ENCODE data around the gene GCFC2.

Gene GCFC2

GRCh38 chr2:75679556-75679955, 31.2 kb downstream of the GCFC2 start:
- no peak for FAIRE-seq

DNA sequence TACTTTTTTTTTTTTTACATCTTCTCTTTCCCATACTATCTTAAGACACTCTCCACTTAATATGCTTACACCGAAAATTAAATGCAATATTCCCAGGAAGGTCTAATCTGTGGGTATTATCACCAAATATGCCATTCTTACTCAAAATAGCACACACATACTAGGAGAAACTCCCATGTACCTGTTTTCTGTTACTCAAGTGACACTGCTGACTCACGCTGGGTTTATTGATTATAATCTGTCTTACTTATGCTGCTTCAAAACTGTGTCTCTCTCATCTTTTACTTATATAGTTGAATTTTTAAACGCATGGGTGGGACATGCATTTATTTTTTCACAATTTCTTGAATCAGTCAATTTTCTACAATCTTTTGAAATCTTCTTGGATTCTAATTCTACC, 34.3 kb downstream of the GCFC2 start:
- peak; percentile 84 for FAIRE-seq

DNA sequence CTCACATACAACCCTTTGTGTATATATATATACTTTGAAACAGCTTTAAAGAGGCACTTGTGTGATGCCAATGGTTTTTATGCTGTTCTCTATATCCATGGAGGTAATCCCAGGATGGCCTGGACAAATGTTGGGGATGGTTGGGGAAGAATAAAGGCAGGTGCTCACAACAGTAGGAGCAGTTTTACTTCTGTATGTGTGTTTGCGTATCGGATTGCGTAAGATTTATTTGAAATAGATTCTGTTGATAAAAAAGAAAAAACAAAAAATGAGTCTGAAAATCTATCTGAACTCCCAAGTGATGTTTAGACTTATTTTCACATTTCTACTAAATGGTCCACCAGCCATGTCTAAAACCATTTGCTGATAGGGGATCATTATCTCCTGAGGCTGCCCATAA, 34.8 kb downstream of the GCFC2 start:
- no peak for FAIRE-seq

DNA sequence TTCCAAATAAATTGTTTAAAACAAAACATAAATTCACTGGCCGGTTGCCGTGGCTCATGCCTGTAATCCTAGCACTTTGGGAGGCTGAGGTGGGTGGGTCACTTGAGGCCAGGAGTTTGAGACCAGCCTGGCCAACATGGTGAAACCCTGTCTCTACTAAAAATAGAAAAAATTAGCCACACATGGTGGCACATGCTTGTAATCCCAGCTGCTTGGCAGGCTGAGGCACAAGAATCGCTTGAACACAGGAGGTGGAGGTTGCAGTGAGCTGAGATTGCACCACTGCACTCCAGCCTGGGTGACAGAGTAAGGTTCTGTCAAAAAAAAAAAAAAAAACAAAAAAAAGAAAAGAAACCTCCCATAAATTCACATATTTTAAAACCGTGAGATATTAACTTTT, 35.3 kb downstream of the GCFC2 start:
- FAIRE-seq = peak; percentile 17

DNA sequence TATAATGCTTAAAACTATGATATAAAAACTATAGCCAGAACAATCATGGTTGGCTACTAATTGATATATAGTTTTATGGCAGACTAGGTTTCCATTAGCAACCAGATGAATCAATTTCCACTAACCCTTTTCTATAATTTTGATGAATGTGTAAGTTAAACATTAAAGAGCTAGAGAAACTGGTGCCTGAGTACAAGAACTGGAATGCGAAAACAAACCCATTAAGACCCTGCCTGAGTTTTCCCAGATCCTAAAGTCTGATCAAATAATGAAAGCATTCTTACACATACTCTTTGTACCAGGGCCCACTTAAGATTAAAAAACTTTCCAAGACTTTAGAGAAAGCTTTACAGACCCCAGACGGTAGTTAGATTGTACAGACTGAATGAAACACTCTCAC, 42.8 kb downstream of the GCFC2 start:
- peak; percentile 36 for FAIRE-seq

DNA sequence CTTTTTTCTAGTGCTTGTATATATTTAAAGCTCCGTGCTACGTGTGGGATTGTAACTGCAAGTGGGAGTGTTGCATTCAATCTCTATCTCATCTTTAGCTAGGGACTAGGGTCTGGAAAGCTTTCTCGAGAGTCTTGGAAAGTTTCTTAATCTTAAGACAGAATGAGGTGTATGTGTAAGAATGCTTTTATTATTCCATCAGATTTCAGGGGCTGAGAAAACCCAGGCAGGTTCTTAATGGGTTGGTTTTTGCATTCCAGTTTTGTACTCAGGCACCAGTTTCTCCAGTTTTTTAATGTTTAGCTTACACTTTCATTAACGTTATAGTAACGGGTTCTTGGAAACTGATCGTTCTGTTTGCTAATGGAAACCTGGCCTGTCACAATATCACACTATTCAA, 43.8 kb downstream of the GCFC2 start:
- FAIRE-seq = peak; percentile 43

- FAIRE-seq = no peak
These were observed 52.9 kb downstream of the GCFC2 start for GRCh38 chr2:75657798-75658197.

DNA sequence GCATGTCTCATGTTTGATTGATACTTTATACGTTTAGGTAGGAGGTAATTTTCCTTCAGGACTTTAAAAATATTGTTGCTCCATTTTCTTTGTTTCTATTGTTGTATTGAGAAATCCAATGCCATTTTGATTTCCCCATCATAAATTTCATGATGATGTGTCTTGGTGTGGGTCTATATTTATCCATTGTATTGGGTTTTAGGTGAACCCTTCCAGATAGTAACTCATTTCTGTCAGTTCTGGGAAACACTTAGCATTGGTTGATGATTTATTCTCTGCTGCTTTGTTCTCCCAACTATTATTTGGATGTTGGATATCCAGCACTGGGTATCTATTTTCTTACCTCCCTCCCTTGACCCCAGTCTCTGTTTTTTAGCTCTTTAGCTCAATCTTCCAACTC, 54.2 kb downstream of the GCFC2 start:
- FAIRE-seq = no peak

- FAIRE-seq = no peak
These were observed 54.9 kb downstream of the GCFC2 start for GRCh38 chr2:75655861-75656260.

DNA sequence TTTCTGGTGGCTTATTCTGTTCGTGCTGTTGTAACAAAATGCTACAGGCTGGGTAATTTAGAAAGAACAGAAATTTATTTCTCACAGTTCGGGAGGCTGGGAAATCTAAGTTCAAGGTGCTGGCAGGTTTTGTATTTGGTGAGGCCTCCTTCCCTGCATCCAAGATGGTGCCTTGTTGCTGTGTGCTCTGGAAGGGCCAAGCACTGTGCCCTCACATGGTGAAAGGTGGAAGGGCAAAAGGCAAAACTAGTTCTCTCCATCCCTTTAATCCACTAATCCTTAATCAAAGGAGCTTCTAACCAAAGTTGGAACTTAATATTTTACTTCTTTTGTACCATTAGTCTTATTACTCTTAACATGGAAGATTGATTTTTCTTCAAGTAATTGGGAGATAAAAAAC, 56.7 kb downstream of the GCFC2 start:
- FAIRE-seq = no peak

DNA sequence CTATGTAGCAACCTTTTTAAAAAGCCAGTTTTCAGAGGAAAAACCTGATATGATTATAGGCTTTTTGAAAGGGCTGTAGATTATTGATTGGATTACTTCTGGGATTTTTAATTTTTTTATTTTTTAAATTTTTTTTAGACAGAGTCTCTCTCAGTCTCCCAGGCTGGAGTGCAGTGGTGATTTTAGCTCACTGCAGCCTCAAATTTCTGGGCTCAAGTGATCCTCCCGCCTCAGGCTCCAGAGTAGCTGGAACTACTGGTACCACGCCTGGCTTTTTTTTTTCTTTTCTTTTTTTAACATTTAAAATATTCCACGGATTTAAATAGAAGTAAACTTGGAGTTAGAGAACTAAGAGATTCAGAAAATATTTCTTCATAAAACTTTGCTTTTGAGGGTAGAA, 62.9 kb downstream of the GCFC2 start:
- no peak for FAIRE-seq

GRCh38 chr2:75646583-75647425, 63.9 kb downstream of the GCFC2 start, which contains the start of gene MRPL19:
Gene MRPL19, plus strand, starts transcription at chr2:75646783. Its CDS starts 25 bp downstream, at chr2:75646808.
- FAIRE-seq = no peak

DNA sequence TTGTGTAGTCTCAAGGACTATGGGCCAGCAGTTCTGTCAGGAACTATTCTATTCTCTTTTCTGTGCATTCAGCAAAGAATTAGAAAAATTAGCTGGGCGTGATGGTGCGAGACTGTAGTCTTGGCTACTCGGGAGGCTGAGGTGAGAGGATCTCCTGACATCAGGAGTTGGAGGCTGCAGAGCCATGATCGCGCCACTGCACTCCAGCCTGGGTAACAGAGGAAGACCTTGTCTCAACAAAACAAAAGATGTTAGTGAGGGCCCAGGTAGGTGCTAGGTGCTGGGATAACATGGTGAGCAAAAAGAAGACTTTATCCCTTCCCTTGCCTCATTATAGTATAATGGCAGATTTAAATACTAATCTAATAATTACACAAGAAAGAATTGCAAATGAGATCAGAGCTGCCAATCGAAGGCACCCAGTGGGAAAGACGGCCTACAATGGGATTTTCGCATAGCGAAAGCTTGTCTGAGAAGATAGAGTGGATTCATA, 64.6 kb downstream of the GCFC2 start:
- no peak for FAIRE-seq

- FAIRE-seq = no peak
These were observed 65.1 kb downstream of the GCFC2 start for GRCh38 chr2:75645643-75646042.

DNA sequence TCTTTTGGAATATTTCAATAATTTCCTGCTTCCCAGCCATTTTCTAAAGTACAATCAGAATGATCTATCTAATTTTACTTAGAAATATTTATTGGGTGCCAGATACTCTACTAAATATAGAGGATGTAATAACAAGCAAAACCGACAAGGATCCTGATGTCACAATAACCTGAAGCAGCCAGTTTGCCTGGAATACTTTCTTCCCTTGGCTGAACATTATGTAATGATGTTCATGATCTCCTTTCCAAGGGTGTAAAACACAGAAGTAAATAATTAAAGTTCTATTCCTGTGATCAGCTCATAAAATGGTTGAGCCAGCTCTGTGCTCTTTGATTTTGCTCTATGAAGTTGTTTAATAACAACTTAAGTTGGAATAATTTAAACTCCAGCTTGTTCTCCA, 66.7 kb downstream of the GCFC2 start:
- FAIRE-seq = no peak

DNA sequence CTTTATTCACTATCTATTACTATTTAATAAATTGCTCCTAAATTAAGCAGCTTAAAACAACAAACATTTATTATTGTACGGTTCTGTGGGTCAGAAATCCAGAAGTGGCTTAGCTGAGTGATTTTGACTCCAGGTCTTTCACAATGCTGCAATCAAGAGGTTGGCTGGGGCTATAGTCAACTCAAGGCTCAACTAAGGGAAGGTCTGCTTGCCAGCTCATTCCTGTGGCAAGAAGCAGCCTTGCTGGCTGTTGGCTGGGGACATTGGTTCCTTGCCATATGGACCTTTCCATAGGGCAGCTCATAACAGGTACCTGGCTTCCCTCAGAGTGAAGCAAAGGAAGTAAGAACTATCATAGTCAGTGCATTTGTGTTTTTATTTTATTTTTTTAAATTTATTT, 69.1 kb downstream of the GCFC2 start:
- FAIRE-seq = no peak

DNA sequence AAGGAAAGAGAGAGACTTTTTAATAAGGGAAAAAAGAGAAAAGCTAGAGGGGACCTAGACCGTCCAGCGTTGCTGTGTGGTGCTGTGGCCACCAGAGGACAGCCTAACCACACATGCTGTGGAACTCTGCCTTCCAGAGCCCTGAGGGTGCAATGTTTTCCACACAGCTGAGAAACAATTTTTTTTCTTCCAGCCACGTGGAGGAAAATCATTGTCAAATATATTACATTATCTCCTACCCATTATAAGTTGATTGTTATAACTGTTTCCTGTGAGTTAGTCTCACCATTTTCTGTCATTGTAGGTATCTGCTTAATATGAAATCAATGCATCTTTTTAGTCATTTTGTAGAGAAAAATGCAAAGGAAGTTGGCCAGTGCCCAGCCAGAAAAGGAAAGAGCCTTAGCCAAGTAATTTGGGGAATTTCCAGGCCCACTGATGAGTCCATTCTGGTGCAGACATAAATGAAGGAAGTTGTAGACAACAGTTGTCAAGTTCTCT, 70.0 kb downstream of the GCFC2 start:
- FAIRE-seq = no peak

GRCh38 chr2:75637568-75637967, 73.1 kb downstream of the GCFC2 start:
- FAIRE-seq = no peak

- no peak for FAIRE-seq
These were observed 75.8 kb downstream of the GCFC2 start for GRCh38 chr2:75634945-75635344.

DNA sequence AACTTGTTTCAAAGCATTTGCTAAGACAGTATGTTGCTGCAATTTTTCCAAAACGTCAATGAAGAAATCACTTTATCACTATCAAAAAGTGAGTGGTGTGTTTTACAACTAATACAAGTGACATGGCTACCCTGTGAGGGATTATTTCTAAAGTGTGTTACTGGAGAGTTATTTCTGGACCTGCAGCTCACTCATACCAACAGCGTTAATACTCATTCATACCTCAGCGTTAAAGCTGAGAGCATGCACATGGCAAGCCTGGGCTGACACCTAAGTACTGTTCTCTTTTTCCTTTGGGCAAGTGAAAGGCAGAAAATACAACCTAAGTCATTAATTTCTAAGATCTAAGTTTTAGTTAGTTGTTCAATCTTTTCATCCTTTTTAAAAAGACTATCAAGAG, 77.1 kb downstream of the GCFC2 start:
- FAIRE-seq = no peak

GRCh38 chr2:75632813-75633212, 77.9 kb downstream of the GCFC2 start:
- no peak for FAIRE-seq

- no peak for FAIRE-seq
These were observed 78.5 kb downstream of the GCFC2 start for GRCh38 chr2:75632091-75632701.

- peak; percentile 75 for FAIRE-seq
These were observed 82.7 kb downstream of the GCFC2 start for GRCh38 chr2:75627902-75628504.

DNA sequence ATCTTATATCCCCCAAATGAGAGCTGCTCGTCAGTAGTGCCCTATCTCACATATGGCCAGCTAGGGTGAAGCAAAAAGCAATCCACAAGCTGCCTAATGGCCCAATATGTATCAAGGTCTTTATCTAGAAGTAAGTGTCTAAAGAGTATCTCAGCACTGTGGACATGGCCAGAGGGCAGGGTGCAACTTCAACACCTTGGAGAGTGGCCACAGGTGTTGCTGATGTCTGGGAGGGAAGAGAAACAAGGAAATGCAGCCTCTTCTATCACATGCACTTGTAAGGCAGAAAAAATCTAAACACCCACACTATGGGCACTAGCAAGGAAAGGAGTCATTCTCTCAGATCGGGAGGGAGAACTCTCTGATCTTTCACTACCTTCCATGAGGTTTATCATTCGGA, 87.8 kb downstream of the GCFC2 start:
- no peak for FAIRE-seq

Measured in islet of Langerhans (tissue), 1 donor.